C4-2B (cell line): ENCODE results near the gene MBNL3.

Source experiments
- ZFX ChIP-seq: fragments of 450-650 bp; IDR thresholded peaks from 2 replicates; pipeline ENCODE4 v1.6.1; 2017
- TF ChIP-seq, protein P1 (sequence below): fragments of 450-650 bp; conservative IDR thresholded peaks from 2 replicates; pipeline ENCODE4 v1.5.1; 2017; ENCODE audit warnings: mild to moderate bottlenecking

DNA sequence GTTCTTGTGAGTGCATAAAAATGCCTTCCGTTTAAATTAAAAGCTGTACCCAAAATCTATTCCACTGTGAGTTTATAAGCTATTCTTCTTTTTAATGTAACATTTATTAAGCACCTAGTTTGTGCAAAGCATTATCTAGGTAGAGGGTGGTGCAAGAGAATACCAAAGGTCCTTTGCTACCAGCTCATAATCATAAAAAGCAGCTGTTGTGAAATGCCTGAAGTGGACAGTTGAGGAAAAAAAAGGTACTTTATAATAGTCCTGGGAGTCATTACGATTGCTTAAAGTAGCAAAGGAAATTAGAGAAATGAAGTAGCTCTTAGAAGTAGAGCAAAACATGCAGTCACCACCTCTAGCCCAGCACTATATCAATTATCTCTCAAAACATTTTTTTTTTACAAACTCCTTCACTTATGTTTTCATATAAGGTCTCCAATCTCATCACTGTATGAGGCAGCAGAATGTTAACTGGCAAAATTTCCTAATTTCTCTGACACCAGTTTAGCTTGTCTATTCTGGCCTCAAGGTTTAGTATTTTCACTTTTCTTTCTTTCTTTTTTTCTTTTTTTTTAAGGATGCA, 2.1 kb downstream of the MBNL3 start:
- TF ChIP-seq, protein P1, sequence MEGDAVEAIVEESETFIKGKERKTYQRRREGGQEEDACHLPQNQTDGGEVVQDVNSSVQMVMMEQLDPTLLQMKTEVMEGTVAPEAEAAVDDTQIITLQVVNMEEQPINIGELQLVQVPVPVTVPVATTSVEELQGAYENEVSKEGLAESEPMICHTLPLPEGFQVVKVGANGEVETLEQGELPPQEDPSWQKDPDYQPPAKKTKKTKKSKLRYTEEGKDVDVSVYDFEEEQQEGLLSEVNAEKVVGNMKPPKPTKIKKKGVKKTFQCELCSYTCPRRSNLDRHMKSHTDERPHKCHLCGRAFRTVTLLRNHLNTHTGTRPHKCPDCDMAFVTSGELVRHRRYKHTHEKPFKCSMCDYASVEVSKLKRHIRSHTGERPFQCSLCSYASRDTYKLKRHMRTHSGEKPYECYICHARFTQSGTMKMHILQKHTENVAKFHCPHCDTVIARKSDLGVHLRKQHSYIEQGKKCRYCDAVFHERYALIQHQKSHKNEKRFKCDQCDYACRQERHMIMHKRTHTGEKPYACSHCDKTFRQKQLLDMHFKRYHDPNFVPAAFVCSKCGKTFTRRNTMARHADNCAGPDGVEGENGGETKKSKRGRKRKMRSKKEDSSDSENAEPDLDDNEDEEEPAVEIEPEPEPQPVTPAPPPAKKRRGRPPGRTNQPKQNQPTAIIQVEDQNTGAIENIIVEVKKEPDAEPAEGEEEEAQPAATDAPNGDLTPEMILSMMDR, result no peak
- TF ChIP-seq ZFX, result no peak
